Endothelial cell of umbilical vein (primary cell): ENCODE data around the gene TIAM1. TPM values are rescaled to one million over a fixed set of nuclear protein-coding genes. Genes with fewer than 3 reads are reported as not detected.

Experiments used
- BruUV-seq: library from RNA; stranded (reverse); fragments of 400-500 nt; replicated peaks from 2 replicates; lab custom pipeline; 2021; lab: Mats Ljungman, UMichigan
- CTCF ChIA-PET: fragments of 300-600, 350-600 bp; sonication (Branson Sonifier 250); formaldehyde crosslinking; loops from one replicate; lab custom pipeline; 2021; ENCODE audit warnings: antibody characterized with exemption, inconsistent platforms; lab: Charles Lee
- POLR2A ChIA-PET: fragments of 300-600, 350-600 bp; sonication (Branson Sonifier 250); formaldehyde crosslinking; loops from one replicate; lab custom pipeline; 2021; ENCODE audit warnings: antibody characterized with exemption, inconsistent platforms; lab: Charles Lee
- DNase-seq: peaks from one replicate; pipeline ENCODE4 v3.0.0-alpha.2; 2011; ENCODE audit warnings: low read depth, low spot score
- FAIRE-seq: peaks from 2 replicates; lab custom pipeline; 2011; peaks lifted over from hg19 to GRCh38; lab: Jason Lieb, UNC
- H2AFZ ChIP-seq: 2 replicates; pipeline ENCODE4 v1.6.0; 2012; ENCODE audit warnings: low read depth, low read length, control low read depth, inconsistent platforms
- H3K27ac ChIP-seq: 2 replicates; pipeline ENCODE4 v1.5.1; 2011; ENCODE audit warnings: low read depth, mild to moderate bottlenecking, control low read depth, low read length, moderate library complexity; ENCODE audit not compliant: insufficient read depth
- H3K27me3 ChIP-seq, 2 experiments: 2 replicates each; pipeline versions ENCODE4 v1.6.0 to v1.6.1; 2011; ENCODE audit warnings: low read length in 2 of 2, mixed read lengths in 1 of 2; ENCODE audit not compliant: control insufficient read depth in 2 of 2, insufficient read depth in 2 of 2
- H3K36me3 ChIP-seq, 2 experiments: 2 replicates in 1 of 2; 3 replicates in 1 of 2; pipeline ENCODE4 v1.5.1; 2011; ENCODE audit warnings: low read length in 2 of 2, mild to moderate bottlenecking in 1 of 2, moderate library complexity in 1 of 2; ENCODE audit not compliant: control insufficient read depth in 2 of 2, insufficient read depth in 2 of 2; ENCODE audit errors: extremely low read depth in 1 of 2
- H3K4me1 ChIP-seq: 3 replicates; pipeline ENCODE4 v1.5.1; 2011; ENCODE audit warnings: mild to moderate bottlenecking, low read length; ENCODE audit not compliant: control insufficient read depth, insufficient read depth; ENCODE audit errors: extremely low read depth
- H3K4me2 ChIP-seq: 2 replicates; pipeline ENCODE4 v1.6.1; 2011; ENCODE audit warnings: low read length, control low read depth, mixed read lengths; ENCODE audit not compliant: insufficient read depth
- H3K4me3 ChIP-seq, 3 experiments: fragments of 200-600 bp in 1 of 3; sonication (generic), shearing (Covaris generic) in 1 of 3; replicated peaks in 1 of 3; 2 replicates each; pipeline ENCODE4 v1.5.1; 2011 to 2016; ENCODE audit warnings: control low read depth in 3 of 3, low read length in 3 of 3, mild to moderate bottlenecking in 2 of 3, inconsistent platforms in 1 of 3, low read depth in 1 of 3, moderate library complexity in 1 of 3; ENCODE audit not compliant: insufficient read depth in 1 of 3
- H3K79me2 ChIP-seq: 2 replicates; pipeline ENCODE4 v1.6.0; 2012; ENCODE audit warnings: low read length, inconsistent platforms; ENCODE audit not compliant: control insufficient read depth, insufficient read depth
- H3K9ac ChIP-seq: replicated peaks from 2 replicates; pipeline ENCODE3; 2011; ENCODE audit warnings: low read length, control low read depth; ENCODE audit not compliant: insufficient read depth; ENCODE audit errors: extremely low read depth
- H3K9me1 ChIP-seq: replicated peaks from 3 replicates; pipeline ENCODE4 v1.6.0; 2011; ENCODE audit warnings: mild to moderate bottlenecking, low read length; ENCODE audit not compliant: control insufficient read depth, insufficient read depth; ENCODE audit errors: extremely low read depth
- H3K9me3 ChIP-seq: replicated peaks from 2 replicates; pipeline ENCODE4 v1.5.1; 2012; ENCODE audit warnings: low read length, inconsistent platforms; ENCODE audit not compliant: control insufficient read depth, insufficient read depth
- H4K20me1 ChIP-seq: replicated peaks from 2 replicates; pipeline ENCODE3; 2011; ENCODE audit warnings: mild to moderate bottlenecking, low read length; ENCODE audit not compliant: control insufficient read depth, insufficient read depth; ENCODE audit errors: extremely low read depth
- EZH2 ChIP-seq: IDR thresholded peaks from 2 replicates; pipeline ENCODE4 v1.6.1; 2012; ENCODE audit warnings: borderline replicate concordance, low read depth, mild to moderate bottlenecking, moderate library complexity, low read length, inconsistent platforms; ENCODE audit not compliant: severe bottlenecking
- GATA2 ChIP-seq: IDR thresholded peaks from 2 replicates; pipeline ENCODE4 v1.7.0; 2011; ENCODE audit warnings: low read depth, mild to moderate bottlenecking, moderate library complexity, mixed read lengths, low read length; ENCODE audit not compliant: insufficient read length, insufficient read depth
- JUN ChIP-seq: IDR thresholded peaks from 2 replicates; pipeline ENCODE4 v1.6.1; 2011; ENCODE audit warnings: borderline replicate concordance, low read depth; ENCODE audit not compliant: insufficient read length, insufficient read depth
- MAX ChIP-seq: IDR thresholded peaks from 2 replicates; pipeline ENCODE4 v1.6.1; 2011; ENCODE audit not compliant: insufficient read depth, insufficient read length
- MYC ChIP-seq: IDR thresholded peaks from one replicate; pipeline ENCODE4 v1.6.1; 2011; ENCODE audit warnings: mild to moderate bottlenecking, low read depth, low read length
- POLR2A ChIP-seq: IDR thresholded peaks from 2 replicates; pipeline ENCODE4 v1.6.1; 2012; ENCODE audit warnings: low read depth, mild to moderate bottlenecking, control low read depth, low read length
- POLR2AphosphoS5 ChIP-seq: IDR thresholded peaks from 2 replicates; pipeline ENCODE4 v1.6.1; 2012; ENCODE audit warnings: low read depth, mild to moderate bottlenecking, control low read depth, low read length, moderate library complexity; ENCODE audit not compliant: insufficient read depth
- dilution Hi-C: fragments of 300-500 bp; cut with MboI; formaldehyde crosslinking; loops from one replicate; pipeline ENCODE4 v1.15.0; 2019; ENCODE audit warnings: low sequenced_read_pairs; ENCODE audit not compliant: extremely low pct_ligation_motif_present
- intact Hi-C: fragments of 100-400 bp; cut with micrococcal nuclease; formaldehyde crosslinking; loops from one replicate; pipeline ENCODE4 v1.10.0; 2022
- polyA plus RNA-seq, 4 experiments: library from polyadenylated mRNA; depleted of rRNA in 3 of 4; stranded (reverse) in 3 of 4; unstranded in 1 of 4; fragments of >200 nt; gene quantifications; 2 replicates each; pipeline versions ENCODE4 v1.2.1 to v1.2.3, GENCODE V29; 2011 to 2012; ENCODE audit warnings: missing spikeins in 1 of 4
- total RNA-seq: library from RNA; stranded (reverse); gene quantifications from 2 replicates; pipeline ENCODE4 v1.2.3, GENCODE V29; 2021

Gene TIAM1
- total and polyA plus RNA-seq, 2 donors (not counting 3 experiments of a cell fraction or from before 2014, with no cell fraction given): 0.21 to 0.86 TPM

- Histone ChIP-seq H3K4me2 (no peak overlapping the region), H3K27ac (no peak overlapping the region), H3K9ac (no peak overlapping the region), H3K9me1 (no peaks in the 10 kb centered on the region), H2AFZ (no peak overlapping the region), H3K4me1 (peaks cover 9% of the 10 kb centered on the region), H3K36me3 (no peaks in the 10 kb centered on the region), H4K20me1 (no peaks in the 10 kb centered on the region), H3K79me2 (no peaks in the 10 kb centered on the region), H3K27me3 (no peaks in the 10 kb centered on the region), H3K4me3 (no peak overlapping the region), H3K9me3 (no peaks in the 10 kb centered on the region)
- BruUV-seq: no TSS peak
- intact Hi-C loops: no loop called here
- DNase-seq: no peak
- TF ChIP-seq JUN (no peak), MYC (no peak), POLR2A (no peak), EZH2 (no peak), GATA2 (no peak), MAX (no peak)
- POLR2A ChIA-PET: no interaction called here
- CTCF ChIA-PET: no interaction called here
- no peak for FAIRE-seq
- dilution Hi-C loops: no loop called here
Observed at GRCh38 chr21:31351438-31351837, 7.4 kb upstream of the TIAM1 start.

- H2AFZ ChIP-seq: no peak overlapping the region
- ChIA-PET CTCF (no interaction called here), POLR2A (no interaction called here)
- FAIRE-seq: no peak
- H4K20me1 ChIP-seq: no peaks in the 10 kb centered on the region
- no TSS peak for BruUV-seq
- H3K4me3 ChIP-seq: no peak overlapping the region
- H3K27ac ChIP-seq: no peak overlapping the region
- intact Hi-C loops: no loop called here
- H3K9me3 ChIP-seq: no peaks in the 10 kb centered on the region
- dilution Hi-C loops: no loop called here
- no peaks in the 10 kb centered on the region for H3K79me2 ChIP-seq
- no peaks in the 10 kb centered on the region for H3K36me3 ChIP-seq
- no peak overlapping the region for H3K4me2 ChIP-seq
- no peak for DNase-seq
- no peaks in the 10 kb centered on the region for H3K9me1 ChIP-seq
- H3K4me1 ChIP-seq: peaks cover 2% of the 10 kb centered on the region
- TF ChIP-seq POLR2A: no peak
- TF ChIP-seq JUN: no peak
- no peak for TF ChIP-seq MAX
- no peak for TF ChIP-seq POLR2AphosphoS5
- no peak overlapping the region for H3K9ac ChIP-seq
- peaks cover 0 to 7% of the 10 kb centered on the region in 2 experiments for H3K27me3 ChIP-seq
Observed at GRCh38 chr21:31349208-31349607, 5.1 kb upstream of the TIAM1 start.
